Stimulated activated CD4-positive, alpha-beta T cell treated with anti-CD3 and anti-CD28 coated beads, TNF-alpha, amount 100 ng/mL, for 48 hours (primary cell): ENCODE results near the gene PDE1C.

Source experiments
- DNase-seq, 3 donors: peaks; one replicate each; pipeline ENCODE4 v3.0.0-alpha.2; 2020; ENCODE audit warnings: low read depth in 3 of 3

The PDE1C gene

DNA sequence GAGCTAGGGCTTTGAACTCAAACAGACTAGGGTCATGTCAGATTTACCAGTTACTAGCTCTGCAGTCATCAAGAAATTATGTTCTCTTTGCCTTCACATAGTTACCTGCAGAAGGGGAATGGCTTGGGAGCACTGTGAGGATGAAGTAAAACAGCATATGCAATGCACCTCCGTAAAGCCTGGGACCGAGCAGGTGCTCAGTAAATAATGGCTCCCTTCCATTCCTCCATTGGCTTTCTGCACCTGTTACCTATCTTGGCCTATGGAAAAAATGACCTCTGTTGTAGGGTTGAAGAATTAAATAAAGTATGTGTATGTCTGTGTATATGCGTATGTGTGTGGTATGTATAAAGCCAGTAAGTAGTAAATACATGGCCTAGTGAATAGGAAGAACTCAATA lies 78.8 kb downstream of the PDE1C start:
- no peak for DNase-seq

DNA sequence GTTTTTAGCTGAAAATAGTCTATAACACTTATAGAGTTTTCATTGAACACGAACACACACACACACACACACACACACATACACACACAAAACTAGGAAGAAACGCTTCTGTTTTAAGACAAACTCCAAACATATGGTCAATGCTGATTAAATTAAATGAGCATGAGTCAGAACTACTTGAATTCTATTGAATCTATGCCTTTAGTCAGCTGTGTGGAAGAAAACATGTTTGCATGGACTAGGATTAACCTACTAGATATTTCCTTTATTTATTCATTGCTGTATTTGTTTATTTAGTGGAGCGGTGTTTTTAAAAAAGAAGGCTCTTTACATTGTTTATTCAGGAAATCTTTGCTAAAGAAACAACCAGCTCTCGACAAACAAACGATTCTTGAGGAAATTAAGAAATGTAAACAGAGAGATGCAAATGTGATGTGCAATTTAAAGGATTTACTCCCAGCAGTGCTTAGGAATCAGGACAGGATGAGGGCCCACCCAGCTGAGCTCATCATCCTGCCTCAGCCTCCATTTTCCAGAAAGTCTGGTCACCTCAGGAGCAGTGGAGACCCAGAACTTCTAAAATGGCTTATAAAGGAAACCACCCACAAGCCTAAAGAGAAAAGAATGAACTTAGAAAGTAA lies 83.2 kb downstream of the PDE1C start:
- no peak for DNase-seq

DNA sequence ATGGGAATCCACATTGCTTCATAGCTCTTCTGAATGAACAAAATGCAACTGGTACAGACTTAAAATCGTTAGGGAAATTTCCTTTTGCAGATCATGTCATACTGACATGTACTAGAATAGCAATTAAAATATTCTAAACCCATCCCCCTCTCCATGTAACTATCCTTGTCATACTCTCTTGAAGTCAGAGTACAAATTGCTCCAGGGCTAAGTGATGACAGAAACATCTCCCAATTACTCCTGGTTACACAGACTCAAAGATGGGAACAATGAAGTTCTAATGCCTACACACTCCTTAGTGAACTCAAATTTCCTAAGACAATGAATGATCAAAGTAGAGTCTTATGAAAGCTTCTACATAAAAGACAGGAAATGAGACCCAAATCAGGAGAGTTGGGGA lies 87.2 kb downstream of the PDE1C start:
- no peak for DNase-seq

GRCh38 chr7:31981874-31982390 lies 88.3 kb downstream of the PDE1C start:
- DNase-seq = no peak

GRCh38 chr7:31979690-31980330 lies 90.4 kb downstream of the PDE1C start:
- DNase-seq = no peak

- no peak for DNase-seq
Measured at GRCh38 chr7:31975546-31975945, 94.7 kb downstream of the PDE1C start.

DNA sequence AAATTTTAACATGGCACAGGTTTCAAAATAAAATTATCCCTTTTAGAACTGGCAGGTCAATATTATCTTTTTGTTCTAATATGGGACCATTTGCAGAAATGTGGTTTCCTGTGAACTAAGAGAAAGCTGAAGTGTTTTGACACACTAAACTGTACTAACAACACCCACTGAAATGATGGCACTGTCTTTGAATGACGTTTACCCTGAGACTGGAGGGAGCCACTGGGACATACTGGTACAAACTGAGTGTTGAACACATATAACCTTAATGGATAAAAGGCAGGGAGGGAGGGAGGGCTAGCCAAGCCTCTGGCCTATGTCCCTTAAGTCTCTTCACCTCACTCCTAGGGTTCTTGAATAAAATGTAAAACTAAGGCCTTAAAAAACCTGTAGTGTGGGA lies 95.9 kb downstream of the PDE1C start:
- DNase-seq = no peak

GRCh38 chr7:31971049-31971667 lies 99.0 kb downstream of the PDE1C start:
- no peak for DNase-seq

- no peak for DNase-seq
Measured at GRCh38 chr7:31970501-31970900, 99.7 kb downstream of the PDE1C start.

- DNase-seq = no peak
Measured at GRCh38 chr7:31963569-31964175, 106.5 kb downstream of the PDE1C start.

- DNase-seq = no peak
Measured at GRCh38 chr7:31962246-31962645, 108.0 kb downstream of the PDE1C start.

DNA sequence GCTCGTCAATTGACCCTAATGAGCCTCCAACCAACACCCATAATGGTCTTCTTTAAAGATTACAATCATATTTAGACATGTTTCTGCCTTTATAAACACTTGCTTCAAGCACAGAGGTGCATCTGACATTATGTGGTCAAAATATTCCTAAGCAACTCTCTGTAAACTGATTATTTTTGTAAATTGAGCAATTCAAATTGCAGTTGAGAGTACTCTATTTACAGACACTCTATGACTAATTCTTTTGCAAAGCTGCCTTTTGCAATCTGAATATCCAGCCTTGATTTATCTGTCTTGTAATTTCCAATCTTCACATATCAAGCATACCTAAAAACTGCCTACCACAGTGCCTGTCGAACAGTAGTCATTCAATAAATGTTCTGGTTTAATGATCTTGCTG lies 112.0 kb downstream of the PDE1C start:
- no peak for DNase-seq

GRCh38 chr7:31957756-31958155 lies 112.5 kb downstream of the PDE1C start:
- DNase-seq = no peak

- DNase-seq = no peak
Measured at GRCh38 chr7:31957090-31957720, 113.0 kb downstream of the PDE1C start.

- DNase-seq = no peak
Measured at GRCh38 chr7:31955641-31956040, 114.6 kb downstream of the PDE1C start.

GRCh38 chr7:31955021-31955420 lies 115.2 kb downstream of the PDE1C start:
- DNase-seq = no peak

DNA sequence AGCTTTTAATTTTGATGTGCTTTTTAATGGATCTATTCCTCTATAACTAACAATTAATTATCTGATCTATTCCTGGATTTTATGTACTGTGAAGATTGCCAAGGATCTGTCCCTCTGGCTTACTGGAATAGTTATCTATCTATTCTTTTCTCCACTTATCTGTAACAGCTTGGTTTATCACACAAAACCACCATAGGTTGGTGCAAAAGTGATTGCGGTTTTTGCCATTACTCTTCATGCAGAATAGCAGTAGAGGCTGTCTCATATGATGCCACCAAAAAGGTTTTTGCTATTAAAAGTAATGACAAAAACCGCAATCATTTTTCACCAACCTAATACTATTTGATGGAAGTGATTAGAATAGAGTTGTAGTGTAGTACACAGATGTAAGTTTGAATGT lies 115.7 kb downstream of the PDE1C start:
- no peak for DNase-seq

- no peak for DNase-seq
Measured at GRCh38 chr7:31953432-31953831, 116.8 kb downstream of the PDE1C start.

GRCh38 chr7:31950091-31950755 lies 120.0 kb downstream of the PDE1C start:
- DNase-seq = no peak

GRCh38 chr7:31948029-31948428 lies 122.2 kb downstream of the PDE1C start:
- no peak for DNase-seq

DNA sequence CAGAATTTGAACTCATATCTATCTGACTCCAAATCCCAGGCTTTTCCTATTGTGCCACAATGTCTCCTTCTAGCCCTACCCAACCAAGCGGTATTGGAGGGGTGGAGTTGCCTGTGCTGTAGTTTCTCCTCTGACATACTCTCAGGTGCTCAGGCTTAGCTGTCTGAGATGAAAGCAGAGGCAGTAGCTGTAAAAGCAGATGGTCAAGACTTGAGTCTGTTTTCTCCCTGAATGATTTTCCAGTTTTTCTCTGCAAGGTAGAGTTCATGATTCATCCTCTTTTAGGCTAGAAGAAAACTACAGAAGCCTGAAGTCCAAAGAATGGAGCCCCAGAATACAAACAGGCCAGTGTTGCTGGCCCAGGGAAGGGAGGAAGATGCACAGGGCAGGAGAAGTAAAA lies 130.0 kb downstream of the PDE1C start:
- DNase-seq = no peak

- no peak for DNase-seq
Measured at GRCh38 chr7:31939076-31939475, 131.1 kb downstream of the PDE1C start.
